Measurements from ENCODE around the gene PPM1H. TPM values are rescaled to one million over a fixed set of nuclear protein-coding genes. Genes with fewer than 3 reads are reported as not detected.

The PPM1H gene

Small RNA genes within 50 kb of the gene (small RNA-seq; reads per million reads assigned to genes)
- gene MIRLET7I (ENCODE audit: insufficient read depth) (45.8 reads per million, percentile 94 among the genes with 10 or more reads in this experiment), gene RF00019 (ENCODE audit: insufficient read depth) (not detected), gene RNU1-83P (ENCODE audit: insufficient read depth) (not detected)
